Skeletal muscle satellite cell (primary cell): ENCODE data around the gene VMA21.
A peak's percentile ranks its signal among the peaks of the same experiment; 100 is the strongest.

Experiments used
- H3K27me3 ChIP-seq: 2 replicates; pipeline ENCODE4 v1.7.0; 2013; ENCODE audit warnings: low read length; ENCODE audit not compliant: control insufficient read depth, insufficient read depth
- H3K36me3 ChIP-seq: 2 replicates; pipeline ENCODE4 v1.7.0; 2013; ENCODE audit warnings: mild to moderate bottlenecking, control low read depth, low read length; ENCODE audit not compliant: insufficient read depth
- H3K4me1 ChIP-seq: 2 replicates; pipeline ENCODE4 v1.7.0; 2013; ENCODE audit warnings: low read length; ENCODE audit not compliant: control insufficient read depth, insufficient read depth
- H3K4me2 ChIP-seq: 2 replicates; pipeline ENCODE4 v1.7.0; 2013; ENCODE audit warnings: mild to moderate bottlenecking, low read length
- H3K4me3 ChIP-seq: 2 replicates; pipeline ENCODE4 v1.7.0; 2013; ENCODE audit warnings: low read length
- H3K9ac ChIP-seq: 2 replicates; pipeline ENCODE4 v1.7.0; 2013; ENCODE audit warnings: mild to moderate bottlenecking, low read depth, low read length, moderate library complexity
- H3K9me3 ChIP-seq: replicated peaks from 2 replicates; pipeline ENCODE4 v1.7.0; 2013; ENCODE audit warnings: mild to moderate bottlenecking, control low read depth, low read length

VMA21 gene

DNA sequence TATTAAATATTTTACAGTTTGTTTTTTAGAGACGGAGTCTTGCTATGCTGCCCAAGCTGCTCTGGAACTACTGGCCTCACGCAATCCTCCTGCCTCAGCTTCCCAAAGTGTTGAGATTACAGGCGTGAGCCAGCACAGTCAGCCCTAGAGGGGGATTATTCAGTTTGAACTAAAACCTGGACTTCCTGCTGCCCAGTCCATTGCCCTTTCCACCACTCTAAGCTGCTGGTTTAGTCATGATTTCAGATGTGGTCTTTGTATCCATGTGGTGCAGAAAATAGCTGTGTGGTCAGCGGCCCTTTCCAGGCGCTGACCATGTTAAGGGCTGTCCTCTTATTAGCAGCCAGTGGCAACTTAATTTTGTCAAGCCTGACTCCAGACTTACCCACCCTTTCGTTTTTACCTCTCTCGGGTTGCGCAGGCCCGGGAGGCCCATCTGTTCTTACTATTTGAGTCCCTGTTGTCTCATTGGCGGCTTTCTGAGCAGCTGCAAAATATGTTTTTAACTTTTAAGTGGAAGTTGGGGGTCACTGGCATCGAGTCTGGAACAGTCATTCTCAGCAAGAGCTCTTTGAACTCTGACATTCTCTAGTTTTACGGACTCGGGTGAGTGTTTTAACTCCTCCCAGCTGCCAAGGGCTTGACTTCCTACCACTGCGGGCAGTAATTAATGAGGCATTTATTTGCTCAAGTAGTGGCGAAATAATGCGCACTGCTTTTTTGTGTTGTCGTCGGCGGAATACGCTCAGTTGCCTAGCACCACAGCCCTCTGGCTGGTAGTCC is 773 bp upstream of the VMA21 start:
- peak overlapping the region; percentile 93 for H3K4me3 ChIP-seq
- H3K36me3 ChIP-seq = no peaks in the 10 kb centered on the region
- H3K9me3 ChIP-seq = no peaks in the 10 kb centered on the region
- peak overlapping the region; percentile 95 for H3K9ac ChIP-seq
- peak overlapping the region; percentile 88 for H3K4me2 ChIP-seq
- no peaks in the 10 kb centered on the region for H3K27me3 ChIP-seq
- H3K4me1 ChIP-seq = peaks cover 2% of the 10 kb centered on the region

DNA sequence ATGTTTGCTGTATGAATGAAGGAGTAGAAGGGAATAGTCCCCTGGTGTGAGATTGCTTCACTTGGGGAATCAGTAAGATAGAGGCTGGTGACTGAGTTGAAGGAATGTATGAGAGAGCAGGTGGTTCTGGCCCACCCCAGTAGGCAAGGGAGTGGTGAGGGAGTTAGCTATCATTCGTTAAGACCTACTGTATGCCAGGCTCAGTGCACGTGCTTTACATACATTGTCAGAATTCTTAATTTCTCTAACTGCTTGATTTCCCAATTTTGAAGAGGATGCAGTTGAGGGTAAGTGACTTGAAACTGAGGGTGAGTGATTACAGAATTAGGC is 700 bp downstream of the VMA21 start:
- no peaks in the 10 kb centered on the region for H3K36me3 ChIP-seq
- no peaks in the 10 kb centered on the region for H3K27me3 ChIP-seq
- no peaks in the 10 kb centered on the region for H3K9me3 ChIP-seq
- H3K4me2 ChIP-seq = peak overlapping the region; percentile 83
- H3K4me3 ChIP-seq = peak overlapping the region; percentile 93
- H3K4me1 ChIP-seq = peaks cover 2% of the 10 kb centered on the region
- peak overlapping the region; percentile 95 for H3K9ac ChIP-seq

DNA sequence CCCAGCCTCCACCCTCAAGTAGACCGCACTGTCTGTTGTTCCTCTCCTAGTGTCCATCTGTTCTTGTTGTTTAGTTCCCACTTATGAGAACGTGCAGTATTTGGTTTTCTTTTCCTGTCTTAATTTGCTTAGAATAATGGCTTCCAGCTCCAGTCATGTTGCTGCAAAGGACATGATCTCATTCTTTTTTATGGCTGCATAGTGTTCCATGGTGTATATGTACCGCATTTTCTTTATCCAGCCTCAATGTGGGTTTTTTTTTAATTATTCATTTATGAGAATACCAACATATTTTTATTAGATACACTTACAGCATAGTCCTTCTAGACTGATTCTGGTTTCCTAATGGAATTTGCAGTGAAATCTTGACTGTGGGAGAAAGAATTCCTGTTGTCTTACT is 1.3 kb downstream of the VMA21 start:
- Histone ChIP-seq H3K9me3 (no peaks in the 10 kb centered on the region), H3K27me3 (no peaks in the 10 kb centered on the region), H3K4me3 (peak overlapping the region; percentile 93), H3K4me1 (peaks cover 2% of the 10 kb centered on the region), H3K4me2 (peak overlapping the region; percentile 83), H3K36me3 (no peaks in the 10 kb centered on the region), H3K9ac (no peak overlapping the region)

DNA sequence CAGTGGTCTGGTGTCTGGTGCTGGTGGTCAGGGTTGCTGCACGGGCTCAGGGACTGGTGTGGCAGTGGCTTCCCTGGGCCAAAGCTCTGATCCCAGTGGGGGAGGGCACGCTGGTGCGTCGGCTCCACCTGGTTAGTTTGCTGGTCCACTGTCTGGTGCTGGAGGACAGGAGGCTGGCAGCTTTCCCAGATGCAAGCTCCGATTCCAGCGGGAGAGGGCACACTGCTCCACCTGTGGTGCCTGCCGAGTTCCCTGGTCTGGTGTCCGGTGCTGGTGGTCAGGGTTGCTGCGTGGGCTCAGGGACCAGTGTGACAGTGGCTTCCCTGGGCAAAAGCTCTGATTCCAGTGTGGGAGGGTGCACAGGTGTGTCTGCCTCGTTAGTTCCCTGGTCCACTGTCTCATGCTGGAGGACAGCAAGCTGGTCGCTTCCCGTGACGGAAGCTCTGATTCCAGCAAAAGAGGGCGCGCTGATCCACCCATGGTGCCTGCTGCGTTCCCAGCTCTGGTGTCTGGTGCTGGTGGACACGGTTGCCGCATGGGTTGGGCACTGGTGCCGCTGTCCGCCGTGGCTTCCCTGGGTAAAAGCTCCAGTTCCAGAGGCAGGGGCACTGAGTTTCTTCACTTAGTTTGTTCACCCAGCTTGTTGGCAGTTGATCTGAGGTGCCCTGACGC is 5.8 kb downstream of the VMA21 start:
- Histone ChIP-seq H3K9me3 (no peaks in the 10 kb centered on the region), H3K4me3 (no peak overlapping the region), H3K36me3 (no peaks in the 10 kb centered on the region), H3K4me2 (no peak overlapping the region), H3K27me3 (no peaks in the 10 kb centered on the region), H3K9ac (no peak overlapping the region), H3K4me1 (peaks cover 2% of the 10 kb centered on the region)

DNA sequence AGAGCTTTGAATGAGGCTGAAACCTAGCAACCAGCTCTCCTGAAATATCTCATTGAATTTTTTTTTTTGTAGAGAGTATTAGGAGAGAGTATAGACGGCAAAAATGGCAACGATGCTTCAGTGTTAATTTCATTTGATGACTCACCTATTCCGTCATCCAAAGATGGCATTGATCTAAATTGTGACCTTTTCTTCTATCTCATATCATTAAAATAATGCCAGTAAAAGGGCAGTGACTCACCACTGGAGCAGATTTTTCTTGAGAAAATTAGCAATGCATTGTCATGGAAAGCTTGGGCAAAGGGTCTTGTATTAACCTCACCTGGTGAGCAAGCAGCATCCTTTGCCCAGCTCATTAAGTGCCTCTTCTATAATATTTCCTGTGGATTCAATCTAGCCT is 19.6 kb downstream of the VMA21 start:
- Histone ChIP-seq H3K9ac (no peak overlapping the region), H3K27me3 (no peaks in the 10 kb centered on the region), H3K4me1 (no peaks in the 10 kb centered on the region), H3K9me3 (no peaks in the 10 kb centered on the region), H3K36me3 (no peaks in the 10 kb centered on the region), H3K4me2 (no peak overlapping the region), H3K4me3 (no peak overlapping the region)

DNA sequence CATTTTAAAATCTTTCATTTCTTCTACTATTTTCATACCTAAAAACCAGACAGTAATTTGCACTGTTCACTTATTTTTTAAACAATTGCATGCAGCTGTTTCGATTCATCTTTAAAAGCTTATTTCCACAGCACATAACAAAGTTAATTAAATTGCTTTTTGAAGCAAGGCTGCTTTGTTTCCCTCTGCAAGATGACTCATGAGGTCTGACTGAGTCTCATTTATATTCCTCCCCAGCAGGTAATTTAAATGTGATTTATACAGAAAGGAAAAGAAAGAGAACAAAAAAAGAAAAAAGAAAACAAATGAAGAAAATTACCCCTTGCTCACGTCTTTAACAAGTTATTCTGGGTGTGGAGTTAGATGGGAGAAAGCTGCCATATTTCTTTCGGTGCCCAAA is 22.8 kb downstream of the VMA21 start:
- Histone ChIP-seq H3K4me2 (no peak overlapping the region), H3K4me3 (no peak overlapping the region), H3K27me3 (no peaks in the 10 kb centered on the region), H3K9me3 (no peaks in the 10 kb centered on the region), H3K36me3 (no peaks in the 10 kb centered on the region), H3K4me1 (no peaks in the 10 kb centered on the region), H3K9ac (no peak overlapping the region)

DNA sequence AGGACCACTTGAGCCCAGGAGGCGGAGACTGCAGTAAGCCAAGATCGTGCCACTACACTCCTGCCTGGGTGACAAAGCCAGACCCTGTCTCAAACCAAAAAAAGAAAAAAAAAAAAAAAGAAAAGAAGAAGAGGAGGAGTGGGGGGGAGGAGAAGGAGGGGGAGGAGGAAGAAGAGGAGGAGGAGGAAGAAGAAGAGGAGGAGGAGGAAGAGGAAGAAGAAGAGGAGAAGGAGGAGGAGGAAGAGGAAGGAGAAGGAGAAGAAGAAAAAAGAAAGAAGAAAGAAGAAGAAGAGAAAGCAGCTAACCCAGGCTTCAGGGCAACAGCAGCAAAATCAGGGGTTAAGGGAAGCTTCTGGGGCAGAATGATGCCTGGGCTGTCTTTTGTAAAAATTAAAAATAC is 27.5 kb downstream of the VMA21 start:
- Histone ChIP-seq H3K9me3 (no peaks in the 10 kb centered on the region), H3K27me3 (no peaks in the 10 kb centered on the region)

DNA sequence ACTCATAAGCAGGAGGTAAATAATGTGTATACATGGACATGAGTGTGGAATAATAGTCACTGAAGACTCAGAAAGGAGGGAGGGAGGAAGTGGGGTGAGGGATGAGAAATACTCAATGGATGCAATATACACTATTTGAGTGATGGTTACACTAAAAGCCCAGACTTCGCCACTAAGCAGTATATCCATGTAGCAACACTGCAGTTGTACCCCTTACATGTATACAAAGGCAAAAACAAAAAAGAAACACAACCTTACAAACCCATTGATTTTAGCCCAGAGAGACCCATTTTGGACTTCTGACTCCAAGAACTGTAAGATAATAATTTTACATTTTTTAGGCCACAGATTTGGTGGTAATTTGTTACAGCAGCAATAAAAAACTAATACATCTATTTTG is 51.5 kb downstream of the VMA21 start:
- no peak overlapping the region for H3K4me2 ChIP-seq
- H3K4me3 ChIP-seq = no peak overlapping the region
- no peaks in the 10 kb centered on the region for H3K36me3 ChIP-seq
- H3K9ac ChIP-seq = no peak overlapping the region
- no peaks in the 10 kb centered on the region for H3K27me3 ChIP-seq
- H3K4me1 ChIP-seq = no peaks in the 10 kb centered on the region
- H3K9me3 ChIP-seq = no peaks in the 10 kb centered on the region

More for the DNA sequence above, 27.5 kb downstream of the VMA21 start:
- H3K4me1 ChIP-seq = no peaks in the 10 kb centered on the region
- no peak overlapping the region for H3K4me2 ChIP-seq
- no peaks in the 10 kb centered on the region for H3K36me3 ChIP-seq
- no peak overlapping the region for H3K4me3 ChIP-seq
- no peak overlapping the region for H3K9ac ChIP-seq

DNA sequence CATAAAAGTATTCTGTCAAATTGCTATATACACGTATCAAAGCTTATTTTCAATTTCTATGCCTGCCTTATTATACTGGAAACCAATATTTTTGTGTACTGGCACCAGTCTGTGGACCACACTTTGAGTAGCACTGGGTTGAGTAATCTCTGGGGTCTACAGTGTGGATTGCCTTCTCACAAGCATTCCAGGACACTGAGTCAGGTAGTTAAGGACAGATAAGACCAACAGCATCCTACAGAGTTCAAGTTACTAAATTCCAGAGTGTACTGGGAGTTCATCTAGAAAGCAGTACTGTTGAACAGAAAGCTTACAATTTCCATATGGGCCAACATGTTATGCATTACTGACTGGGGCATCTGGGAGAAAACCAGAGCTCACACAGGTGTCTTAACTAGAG is 61.8 kb downstream of the VMA21 start:
- H3K4me2 ChIP-seq = no peak overlapping the region
- H3K27me3 ChIP-seq = no peaks in the 10 kb centered on the region
- H3K4me3 ChIP-seq = no peak overlapping the region
- no peaks in the 10 kb centered on the region for H3K9me3 ChIP-seq
- no peaks in the 10 kb centered on the region for H3K36me3 ChIP-seq
- no peak overlapping the region for H3K9ac ChIP-seq
- H3K4me1 ChIP-seq = no peaks in the 10 kb centered on the region
